ENCODE data around the gene PDLIM1.
"Not testable (repeated sequence)": the region's sequence is repeated elsewhere in the genome, so short reads cannot be mapped to it uniquely, and the experiment has no call there.

The PDLIM1 gene

DNA sequence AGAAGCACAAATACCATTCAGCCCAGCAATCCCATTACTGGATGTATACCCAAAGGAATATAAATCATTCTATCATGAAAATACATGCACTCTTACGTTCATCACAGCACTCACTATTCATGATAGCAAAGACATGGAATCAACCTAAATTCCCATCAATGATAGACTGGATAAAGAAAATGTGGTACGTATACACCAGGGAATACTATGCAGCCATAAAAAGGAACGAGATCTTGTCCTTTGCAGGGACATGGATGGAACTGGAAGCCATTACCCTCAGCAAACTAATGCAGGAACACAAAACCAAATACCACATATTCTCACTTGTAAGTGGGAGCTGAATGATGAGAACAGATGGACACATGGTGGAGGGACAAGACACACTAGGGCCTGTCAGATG lies 50.7 kb downstream of the PDLIM1 start:
- DNase-seq (ENCODE audit: low spot score): not testable (repeated sequence)

- no peak for DNase-seq (ENCODE audit: low spot score)
These were observed 53.2 kb downstream of the PDLIM1 start for GRCh38 chr10:95237376-95238170.

DNA sequence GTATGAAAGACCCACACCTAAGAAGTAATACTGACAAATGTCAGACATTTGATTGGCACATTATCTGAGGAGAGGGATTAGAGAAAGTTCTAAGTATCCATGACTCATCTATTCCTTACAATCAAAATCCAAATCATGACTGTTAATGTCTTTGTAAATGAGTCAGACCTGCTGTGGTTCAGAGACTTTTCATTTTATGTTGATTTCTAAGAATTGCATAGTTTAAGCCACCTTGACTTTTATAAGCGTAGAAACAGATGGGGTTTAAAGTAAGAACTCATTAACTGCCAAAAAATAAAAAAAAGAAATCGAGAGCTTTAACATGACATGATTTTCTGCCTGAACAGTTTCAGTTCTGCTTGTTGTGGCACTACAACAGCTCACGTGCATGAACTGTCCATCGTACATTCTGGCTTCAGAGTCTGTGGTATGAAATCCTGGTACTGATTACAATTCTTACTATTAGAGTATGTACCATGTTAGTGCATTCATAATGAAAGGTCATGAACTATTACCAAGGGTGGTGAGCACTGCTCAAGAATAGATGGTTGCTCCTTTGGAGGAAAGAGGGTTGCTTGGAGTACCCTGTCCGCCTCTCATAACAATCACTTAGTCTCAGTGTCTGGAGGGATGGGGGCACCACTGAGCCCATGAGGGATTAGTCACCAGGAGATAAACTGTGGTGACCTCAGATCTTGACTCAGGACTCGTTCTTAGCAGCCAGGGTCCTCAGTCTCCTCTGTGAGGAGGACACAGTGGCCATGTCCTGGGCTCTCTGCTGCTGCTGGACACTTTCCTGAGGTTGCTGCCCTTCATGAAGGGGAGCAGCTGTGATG lies 54.5 kb downstream of the PDLIM1 start:
- no peak for DNase-seq (ENCODE audit: low spot score)

GRCh38 chr10:95235676-95236067 lies 55.1 kb downstream of the PDLIM1 start:
- no peak for DNase-seq (ENCODE audit: low spot score)

GRCh38 chr10:95234951-95235350 lies 55.9 kb downstream of the PDLIM1 start:
- no peak for DNase-seq (ENCODE audit: low spot score)

- no peak for DNase-seq (ENCODE audit: low spot score)
These were observed 57.3 kb downstream of the PDLIM1 start for GRCh38 chr10:95233377-95234034.

DNA sequence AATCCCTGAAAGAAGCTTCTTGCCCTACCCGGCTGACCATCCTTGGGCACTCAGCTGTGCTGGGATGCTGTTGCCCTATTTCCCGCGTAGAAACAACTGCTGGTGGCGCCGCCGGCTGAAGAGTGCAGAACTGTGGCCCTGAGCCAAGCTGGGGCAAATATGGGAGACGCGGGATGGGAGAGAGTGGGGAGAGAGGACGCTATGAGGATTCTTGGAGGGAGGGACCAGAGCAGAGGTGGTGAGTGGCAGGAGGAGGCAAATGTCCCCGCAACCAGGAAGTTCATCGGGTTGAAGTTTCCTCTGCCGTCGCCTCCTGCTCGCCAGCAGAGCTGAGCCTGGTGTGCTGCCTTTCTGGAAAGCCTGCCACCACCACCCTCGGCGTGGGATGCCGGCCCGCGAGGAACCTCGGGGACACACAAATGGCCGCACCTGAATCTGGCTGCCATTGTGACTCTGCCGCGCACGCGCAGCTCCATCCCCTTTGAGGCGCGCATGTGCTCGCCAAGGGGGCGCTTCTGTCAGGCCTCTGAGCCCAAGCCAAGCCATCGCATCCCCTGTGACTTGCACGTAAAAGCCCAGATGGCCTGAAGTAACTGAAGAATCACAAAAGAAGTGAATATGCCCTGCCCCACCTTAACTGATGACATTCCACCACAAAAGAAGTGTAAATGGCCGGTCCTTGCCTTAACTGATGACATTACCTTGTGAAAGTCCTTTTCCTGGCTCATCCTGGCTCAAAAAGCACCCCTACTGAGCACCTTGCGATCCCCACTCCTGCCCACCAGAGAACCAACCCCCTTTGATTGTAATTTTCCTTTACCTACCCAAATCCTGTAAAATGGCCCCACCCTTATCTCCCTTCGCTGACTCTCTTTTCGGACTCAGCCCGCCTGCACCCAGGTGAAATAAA lies 59.9 kb downstream of the PDLIM1 start:
- DNase-seq (ENCODE audit: low spot score): peak; percentile 13

DNA sequence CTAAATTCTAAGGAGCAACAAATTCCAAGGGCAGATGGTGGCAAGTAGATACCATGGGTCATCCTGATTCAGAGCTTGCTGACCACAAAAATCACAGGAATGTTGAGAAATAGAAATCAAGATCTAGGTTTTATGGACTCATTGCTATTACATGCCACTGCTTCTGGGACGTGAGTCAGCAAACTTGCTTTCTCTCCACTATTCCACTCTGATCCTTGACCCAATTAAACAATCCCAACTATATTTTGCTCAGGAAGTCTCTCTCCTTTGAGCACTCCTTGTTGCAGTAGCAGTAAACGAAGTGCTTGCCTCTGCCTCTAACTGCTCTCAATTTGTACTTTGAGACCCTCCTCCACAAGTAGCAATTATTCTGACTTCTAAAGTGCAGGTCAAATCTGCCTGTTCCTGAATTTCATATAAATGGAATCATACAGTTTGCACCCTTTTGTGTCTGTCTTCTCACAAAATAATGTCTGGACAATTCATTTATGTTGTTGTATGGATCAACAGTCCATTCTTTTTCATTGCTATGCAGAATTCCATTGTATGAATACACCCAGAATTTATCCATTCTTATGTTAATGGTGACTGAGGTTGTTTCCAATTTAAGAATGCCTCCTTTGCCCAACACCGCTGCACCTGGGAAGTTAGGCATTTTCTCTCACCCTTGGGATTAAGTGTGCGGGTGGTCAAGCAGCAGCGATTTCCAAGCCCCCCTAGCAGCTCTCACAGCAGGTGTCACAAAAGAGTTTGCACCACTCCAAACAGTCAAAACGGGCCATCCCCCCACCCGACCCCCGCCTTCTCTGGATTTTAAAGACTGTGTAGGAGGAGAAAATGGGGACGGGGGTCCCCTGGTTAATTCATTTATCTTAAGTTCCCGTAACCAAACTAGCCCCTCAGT lies 60.8 kb downstream of the PDLIM1 start:
- no peak for DNase-seq (ENCODE audit: low spot score)

DNA sequence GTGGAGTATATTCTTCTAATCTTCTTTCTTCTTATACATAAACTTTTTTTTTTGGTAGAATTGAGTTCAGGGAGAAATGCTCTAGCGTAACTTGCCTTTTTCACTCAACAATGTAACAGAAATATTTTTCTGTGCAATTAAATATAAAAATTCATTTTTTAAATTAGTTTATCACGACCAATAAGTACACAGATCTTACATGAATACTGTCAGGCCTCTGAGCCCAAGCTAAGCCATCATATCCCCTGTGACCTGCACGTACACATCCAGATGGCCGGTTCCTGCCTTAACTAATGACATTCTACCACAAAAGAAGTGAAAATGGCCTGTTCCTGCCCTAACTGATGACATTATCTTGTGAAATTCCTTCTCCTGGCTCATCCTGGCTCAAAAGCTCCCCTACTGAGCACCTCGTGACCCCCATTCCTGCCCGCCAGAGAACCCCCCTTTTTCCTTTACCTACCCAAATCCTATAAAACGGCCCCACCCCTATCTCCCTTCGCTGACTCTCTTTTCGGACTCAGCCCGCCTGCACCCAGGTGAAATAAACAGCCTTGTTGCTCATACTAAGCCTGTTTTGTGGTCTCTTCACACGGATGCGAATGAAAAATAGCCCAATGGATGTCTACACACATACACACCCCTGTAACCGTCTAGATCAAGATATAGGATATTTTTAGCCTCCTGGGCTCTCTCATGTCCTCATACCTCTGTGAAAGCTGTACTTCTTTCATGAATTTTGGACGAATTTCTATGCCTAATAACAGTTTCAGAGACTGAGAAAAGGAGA lies 61.7 kb downstream of the PDLIM1 start:
- DNase-seq (ENCODE audit: low spot score): not testable (repeated sequence)

- no peak for DNase-seq (ENCODE audit: low spot score)
These were observed 65.7 kb downstream of the PDLIM1 start for GRCh38 chr10:95225136-95225535.

GRCh38 chr10:95221124-95221523 lies 69.7 kb downstream of the PDLIM1 start:
- DNase-seq (ENCODE audit: low spot score): no peak

- DNase-seq (ENCODE audit: low spot score): no peak
These were observed 70.3 kb downstream of the PDLIM1 start for GRCh38 chr10:95220539-95220938.

- DNase-seq (ENCODE audit: low spot score): no peak
These were observed 73.3 kb downstream of the PDLIM1 start for GRCh38 chr10:95217476-95217875.

GRCh38 chr10:95214793-95215192 lies 76.0 kb downstream of the PDLIM1 start:
- DNase-seq (ENCODE audit: low spot score): no peak

- DNase-seq (ENCODE audit: low spot score): no peak
These were observed 76.4 kb downstream of the PDLIM1 start for GRCh38 chr10:95214369-95214768.

DNA sequence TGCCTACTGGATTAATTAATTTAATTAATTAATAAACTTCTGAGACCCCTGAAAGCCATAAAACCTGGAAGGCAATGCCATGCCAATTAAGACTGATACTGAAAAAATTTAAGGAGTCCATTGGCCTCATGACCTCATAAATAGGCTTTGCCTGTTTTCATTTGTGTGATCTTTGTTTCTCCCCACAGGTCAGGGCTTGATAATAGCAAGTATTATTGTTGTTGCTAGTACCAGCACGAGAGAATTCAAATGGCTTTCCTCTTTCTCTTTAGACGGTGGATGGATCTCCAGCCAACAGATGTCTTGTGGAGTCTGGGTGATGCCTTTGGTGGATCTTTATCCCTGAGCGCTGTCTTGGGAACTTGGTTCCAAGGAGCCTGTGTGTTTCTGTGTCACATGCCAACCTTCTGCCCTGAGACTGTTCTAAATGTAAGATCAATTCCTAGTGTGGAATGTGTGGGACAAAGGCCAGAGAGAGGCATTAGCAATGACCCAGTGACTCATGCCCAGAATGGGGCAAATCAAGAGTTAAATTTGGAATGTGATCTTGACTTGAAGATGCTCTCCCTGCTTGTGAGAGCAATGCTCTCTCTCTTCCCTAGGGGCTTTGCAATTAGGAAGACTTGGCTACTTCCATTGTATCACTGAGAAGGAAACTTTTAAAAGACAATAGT lies 79.1 kb downstream of the PDLIM1 start:
- no peak for DNase-seq (ENCODE audit: low spot score)

- DNase-seq (ENCODE audit: low spot score): no peak
These were observed 81.2 kb downstream of the PDLIM1 start for GRCh38 chr10:95209509-95210127.

DNA sequence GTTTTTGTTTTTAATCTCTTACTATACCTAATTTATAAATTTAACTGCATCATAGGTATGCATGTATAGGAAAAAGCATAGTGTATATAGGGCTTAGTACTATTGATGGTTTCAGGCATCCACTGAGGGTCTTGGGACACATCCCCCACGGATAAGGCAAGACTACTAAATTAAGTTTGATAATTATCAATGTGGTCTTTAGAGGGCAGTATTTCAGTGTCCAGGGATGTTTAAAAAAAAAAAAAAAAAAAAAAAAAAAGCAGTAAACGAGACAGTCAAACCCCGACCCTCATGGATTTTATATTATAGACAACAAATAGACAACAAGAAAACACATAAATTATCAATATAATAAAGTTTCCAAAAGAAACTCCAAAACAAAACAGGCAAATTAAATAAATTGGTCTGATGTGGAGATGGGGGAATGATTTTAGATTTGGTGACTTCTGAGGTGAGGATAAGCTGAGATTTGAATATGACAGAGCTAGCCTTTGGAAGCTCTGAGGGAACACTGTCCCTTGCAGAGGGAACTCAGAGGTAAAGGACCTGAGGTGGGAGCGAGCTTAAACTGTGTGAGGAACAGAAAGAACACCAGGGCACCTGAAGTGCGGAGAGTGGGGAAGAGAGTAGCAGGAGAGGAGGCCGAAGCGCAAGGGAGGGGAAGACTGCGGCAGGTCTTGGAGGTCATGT lies 82.0 kb downstream of the PDLIM1 start:
- DNase-seq (ENCODE audit: low spot score): no peak
